ENCODE measurements around the gene ERICH3. TPM values are rescaled to one million over a fixed set of nuclear protein-coding genes. Genes with fewer than 3 reads are reported as not detected.

Gene ERICH3
- total and polyA plus RNA-seq, 9 of the 15 experiments (the other 6 are each of a cell fraction or from before 2014, with no cell fraction given) = not detected

GRCh38 chr1:74618974-74619373 is 54.6 kb downstream of the ERICH3 start (continued):
- TF ChIP-seq RBM15 (IDR thresholded peaks at IDR 0.05; ENCODE audit: insufficient read depth, low read length) = no peak
- TF ChIP-seq SMAD4 (CRISPR knock-in tag; conservative IDR thresholded peaks at IDR 0.05) = no peak
- TF ChIP-seq ZNF140 (CRISPR knock-in tag; IDR thresholded peaks at IDR 0.05) = no peak
- no peak for TF ChIP-seq KAT8 (IDR thresholded peaks at IDR 0.05; ENCODE audit: low read depth)
- no peak for TF ChIP-seq ZBTB5 (IDR thresholded peaks at IDR 0.05)
- TF ChIP-seq XRCC3 (IDR thresholded peaks at IDR 0.05) = no peak
- TF ChIP-seq TGIF2 (CRISPR knock-in tag; IDR thresholded peaks at IDR 0.05) = no peak

GRCh38 chr1:74613894-74614293 is 59.7 kb downstream of the ERICH3 start:
- intact Hi-C loops (cut with micrococcal nuclease) (no loop called here), in situ Hi-C loops (cut with MboI) (no loop called here)
- BruUV-seq (replicated peaks) = no TSS peak
- no peak for DNase-seq (ENCODE audit: extremely low read depth in 1 of 4, low spot score in 3 of 4)
- Histone ChIP-seq H3K79me2 (ENCODE audit: control insufficient read depth, insufficient read depth, low read length) (no peaks in the 10 kb centered on the region), H4K20me1 (replicated peaks; ENCODE audit: control insufficient read depth, insufficient read depth, low read length) (no peaks in the 10 kb centered on the region), H3K27ac (ENCODE audit: extremely low read depth, low read depth, low read length) (no peak overlapping the region), H3K4me2 (ENCODE audit: insufficient read depth, low read length) (no peak overlapping the region), H3K4me1 (replicated peaks in 1 of 2; ENCODE audit: control insufficient read depth in 2 of 2, insufficient read depth in 2 of 2, low read length in 2 of 2) (no peaks in the 10 kb centered on the region), H3K9ac (ENCODE audit: insufficient read depth in 1 of 2, low read depth in 2 of 2, low read length in 2 of 2) (no peak overlapping the region), H3K9me1 (ENCODE audit: control insufficient read depth, insufficient read depth, low read length) (no peaks in the 10 kb centered on the region), H3K4me3 (no peak overlapping the region), H3K27me3 (ENCODE audit: control insufficient read depth in 2 of 2, insufficient read depth in 2 of 2, low read length in 2 of 2) (no peaks in the 10 kb centered on the region), H2AFZ (ENCODE audit: low read depth, low read length) (no peak overlapping the region), H3K36me3 (ENCODE audit: control insufficient read depth, insufficient read depth, low read length) (no peaks in the 10 kb centered on the region), H3K9me3 (replicated peaks; ENCODE audit: control insufficient read depth, insufficient read depth, low read depth, low read length) (no peaks in the 10 kb centered on the region)
- FAIRE-seq = no peak
- ChIA-PET POLR2A (no interaction called here), CTCF (ENCODE audit: low intra/inter-chr PET ratio) (no interaction called here)
- WGBS (ENCODE audit: insufficient coverage, low coverage, missing lambda C conversion rate) = 0% methylated on average over 2 of the region's 2 CpGs
- TF ChIP-seq JUNB (CRISPR knock-in tag; conservative IDR thresholded peaks at IDR 0.05) (no peak), SMAD2 (IDR thresholded peaks at IDR 0.05; ENCODE audit: low read depth, low read length) (no peak), RAD21 (CRISPR knock-in tag; conservative IDR thresholded peaks at IDR 0.05 in 1 of 2, IDR thresholded peaks at IDR 0.05 in 1 of 2) (no peak), RBM14 (IDR thresholded peaks at IDR 0.05; ENCODE audit: borderline replicate concordance, insufficient read depth, low read depth, low read length) (no peak), SIN3B (IDR thresholded peaks at IDR 0.05; ENCODE audit: low read depth) (no peak), ZNF436 (CRISPR knock-in tag; IDR thresholded peaks at IDR 0.05) (no peak)
- no peak for ATAC-seq
